A204.1 (cell line): Measurements from ENCODE around the gene ACVR2B.
A peak's percentile ranks its signal among the peaks of the same experiment; 100 is the strongest.

Experiments
- FAIRE-seq: peaks from 2 replicates; lab custom pipeline; 2012; peaks lifted over from hg19 to GRCh38; lab: Jason Lieb, UNC

The ACVR2B gene

DNA sequence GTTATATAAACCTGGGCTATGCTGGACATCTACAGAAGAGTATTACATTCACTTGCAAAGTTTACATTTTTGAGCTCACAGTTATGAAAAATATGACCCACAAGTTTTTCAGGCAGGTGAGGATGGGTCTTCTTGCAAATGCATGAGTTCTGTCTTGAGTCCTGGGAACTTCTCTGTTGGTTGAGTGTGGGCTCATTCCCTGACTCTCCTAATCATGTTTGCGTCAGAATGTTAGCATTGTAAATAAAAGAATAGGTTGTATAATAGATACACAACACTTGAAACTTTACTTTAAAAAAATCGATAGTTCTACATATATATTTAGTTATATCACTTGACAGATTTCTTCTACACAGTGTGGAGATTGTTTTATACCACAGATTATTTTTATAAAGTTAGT lies 35.3 kb downstream of the ACVR2B start:
- no peak for FAIRE-seq

GRCh38 chr3:38489766-38490165 lies 36.1 kb downstream of the ACVR2B start:
- FAIRE-seq: no peak

DNA sequence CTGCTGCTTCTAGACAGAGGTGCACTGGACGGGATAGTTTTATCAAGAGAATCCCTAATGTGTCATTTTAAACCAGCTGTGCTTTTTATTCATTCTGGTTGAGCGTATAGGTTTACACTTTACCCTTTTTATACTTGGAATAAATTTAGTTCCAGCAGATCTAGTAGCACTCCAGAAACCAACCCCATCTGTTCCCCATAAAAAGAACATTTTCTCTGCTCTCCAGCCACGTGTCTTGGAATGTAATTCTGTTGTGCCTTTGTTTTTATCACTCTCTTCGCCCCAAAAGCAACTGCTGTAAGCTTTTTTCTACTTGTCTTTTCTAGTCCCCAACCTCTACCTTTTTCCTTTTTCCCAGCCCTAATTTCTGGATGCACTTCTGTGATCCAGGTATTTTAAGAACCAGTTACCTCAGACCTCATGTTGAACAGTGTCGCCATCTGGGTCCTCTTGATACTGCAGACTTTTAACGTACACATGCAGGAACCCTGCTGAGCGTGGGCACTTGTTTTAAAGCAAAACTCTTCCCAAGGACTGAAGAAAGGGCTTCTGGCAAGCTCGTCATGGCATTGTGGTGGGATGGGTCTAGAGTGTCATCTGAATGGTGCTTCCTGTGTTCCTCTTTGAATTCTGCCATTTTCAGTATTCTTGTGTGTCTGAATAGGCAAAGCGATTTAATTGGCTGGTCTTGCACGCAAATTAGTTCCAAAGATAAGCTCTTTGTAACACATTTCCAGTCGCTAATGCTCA lies 36.8 kb downstream of the ACVR2B start:
- FAIRE-seq: no peak

DNA sequence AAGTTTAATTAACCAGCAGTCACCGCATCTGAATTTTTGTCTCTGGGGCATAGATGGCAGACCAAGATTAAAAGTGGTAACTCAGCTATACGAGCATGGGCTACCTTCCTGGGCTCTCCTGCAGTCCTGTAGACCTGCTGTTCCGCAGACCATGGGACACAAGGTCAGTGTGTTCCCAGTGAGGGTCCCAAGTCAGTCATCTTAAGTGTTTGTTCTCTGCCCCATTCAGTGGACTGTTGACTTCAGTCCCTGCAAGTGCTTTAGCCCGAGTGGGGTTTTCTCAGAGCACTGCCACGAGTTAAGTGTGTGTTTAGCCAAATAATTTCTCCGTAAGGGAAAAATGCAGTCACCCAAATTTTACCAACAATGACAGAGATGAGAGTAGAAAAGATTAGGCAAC lies 37.5 kb downstream of the ACVR2B start:
- FAIRE-seq: no peak

- FAIRE-seq: no peak
These were observed 39.3 kb downstream of the ACVR2B start for GRCh38 chr3:38493031-38493430.

DNA sequence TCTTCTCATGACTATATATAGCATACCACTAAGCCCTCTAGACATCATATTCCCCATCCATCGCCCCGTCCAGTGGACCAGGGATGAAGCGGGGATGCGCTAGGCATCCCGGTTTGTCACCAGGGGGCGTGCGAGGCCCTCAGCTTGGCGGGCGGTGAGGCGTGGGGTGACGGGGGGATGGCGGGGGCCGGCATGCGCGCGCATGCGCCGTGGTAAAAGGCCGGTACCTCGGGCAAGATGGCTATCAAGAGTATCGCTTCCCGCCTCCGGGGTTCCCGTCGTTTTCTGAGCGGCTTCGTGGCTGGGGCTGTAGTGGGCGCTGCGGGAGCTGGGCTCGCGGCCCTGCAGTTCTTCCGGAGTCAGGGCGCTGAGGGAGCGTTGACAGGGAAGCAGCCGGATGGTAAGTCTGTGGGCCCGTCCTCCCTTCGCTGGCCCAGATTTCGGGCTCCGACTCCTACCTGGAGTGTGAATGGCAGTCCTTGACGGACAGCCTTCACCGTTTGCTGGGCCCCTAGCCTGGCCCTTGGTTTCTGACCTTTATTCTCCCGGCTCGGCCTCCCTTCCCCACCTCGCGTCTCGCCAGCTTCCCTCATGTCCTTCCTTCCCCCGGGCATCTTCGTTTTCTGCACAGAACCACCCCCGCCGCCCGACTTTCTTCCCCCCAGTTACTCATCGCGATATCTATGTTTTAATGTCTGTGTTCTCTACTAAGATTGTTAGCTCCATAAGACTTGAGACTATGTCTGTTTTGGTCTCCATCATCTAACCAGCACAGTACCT lies 42.6 kb downstream of the ACVR2B start, which contains the start of gene EXOG:
TSS of gene EXOG (plus strand) at position 210 of the 780 bp plus-strand sequence. CDS start at position 238, 28 bp downstream.
- peak; percentile 37 for FAIRE-seq

DNA sequence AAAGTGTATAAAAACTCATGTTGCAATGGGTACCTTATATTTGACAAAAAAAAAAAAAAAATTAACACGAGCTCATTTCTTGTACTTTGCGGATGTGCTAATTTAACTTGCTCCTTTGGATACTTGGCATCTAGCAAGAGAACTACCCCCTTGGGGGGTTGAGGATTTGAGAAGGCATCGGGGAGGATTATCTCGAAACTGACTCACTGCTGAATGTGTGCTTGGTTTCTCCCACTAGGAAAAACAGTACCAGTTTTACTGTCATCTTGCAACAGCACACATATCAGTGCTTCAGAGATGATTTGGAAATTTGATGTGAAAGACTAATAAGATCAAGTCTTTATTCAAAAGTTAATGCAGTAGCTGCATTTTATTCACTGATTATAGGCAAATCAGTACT lies 43.3 kb downstream of the ACVR2B start:
- no peak for FAIRE-seq

DNA sequence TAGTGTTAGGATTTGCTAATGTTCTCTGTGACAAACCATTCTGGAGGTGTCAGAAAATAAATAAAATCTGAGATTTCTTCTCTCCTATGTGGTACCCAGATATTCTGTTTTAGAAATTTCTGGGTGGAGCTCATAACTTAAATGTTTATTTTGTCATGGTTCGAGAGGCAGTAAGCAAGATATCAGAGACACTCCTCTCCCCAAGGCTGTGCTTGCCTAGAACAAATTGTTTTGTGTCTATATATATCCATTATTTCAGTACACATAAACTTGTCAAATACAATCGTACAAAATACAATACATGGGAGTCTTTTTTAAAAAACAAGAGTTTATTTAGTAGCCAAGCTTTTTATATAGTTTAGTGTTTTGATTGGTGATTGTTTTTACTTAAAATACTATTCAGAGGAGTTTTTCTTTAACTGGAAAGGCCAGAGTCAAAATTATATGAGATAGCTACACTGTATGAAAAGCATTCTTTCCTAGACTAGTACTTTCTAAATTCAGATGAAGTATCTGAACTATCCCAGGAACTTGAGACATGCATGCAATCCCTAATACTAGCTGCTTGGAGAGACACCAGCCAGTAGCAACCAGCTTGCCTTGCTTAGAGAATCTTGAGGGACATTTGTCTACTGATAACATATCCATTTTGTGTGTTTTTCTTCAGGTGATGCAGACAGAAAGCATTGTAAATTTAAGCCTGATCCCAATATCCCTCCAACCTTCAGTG lies 47.2 kb downstream of the ACVR2B start:
- no peak for FAIRE-seq

DNA sequence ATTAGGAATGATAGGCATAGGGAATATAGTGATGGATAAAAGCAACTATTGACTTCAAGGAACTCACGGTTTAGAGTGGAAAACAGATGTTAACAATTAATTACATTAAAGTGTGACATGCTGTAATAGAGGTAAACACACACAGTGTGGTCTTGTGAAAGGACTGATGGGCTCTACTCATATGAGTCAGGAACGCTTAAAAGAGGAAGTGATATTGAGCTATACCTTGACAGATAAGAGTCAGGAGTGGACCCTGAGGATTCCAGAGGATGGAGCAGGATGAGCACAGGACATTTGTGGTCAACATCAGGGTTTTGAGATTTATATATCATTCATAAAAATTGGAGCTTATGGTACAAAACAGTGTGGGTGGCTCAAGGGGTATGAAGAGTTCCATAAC lies 53.4 kb downstream of the ACVR2B start:
- no peak for FAIRE-seq

GRCh38 chr3:38509732-38510131 lies 56.0 kb downstream of the ACVR2B start:
- no peak for FAIRE-seq

DNA sequence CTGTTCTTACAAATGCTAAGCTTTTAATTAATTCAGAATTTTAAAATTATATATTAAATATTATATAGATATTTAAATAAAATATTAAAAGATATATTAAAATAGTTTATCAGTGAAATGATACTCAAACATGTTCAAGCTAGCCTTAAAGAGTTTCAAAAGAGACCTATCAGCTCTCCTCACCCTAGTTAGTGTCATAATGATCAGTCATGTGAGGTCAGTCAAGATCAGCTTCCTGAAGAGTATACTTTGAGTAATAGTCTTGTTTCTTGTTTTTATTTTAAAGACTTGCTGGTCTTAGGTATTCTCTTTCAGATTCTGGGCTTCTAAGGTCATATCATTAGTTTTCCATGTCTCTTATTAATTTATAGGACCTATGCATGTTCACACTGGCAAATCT lies 56.9 kb downstream of the ACVR2B start:
- FAIRE-seq: no peak

DNA sequence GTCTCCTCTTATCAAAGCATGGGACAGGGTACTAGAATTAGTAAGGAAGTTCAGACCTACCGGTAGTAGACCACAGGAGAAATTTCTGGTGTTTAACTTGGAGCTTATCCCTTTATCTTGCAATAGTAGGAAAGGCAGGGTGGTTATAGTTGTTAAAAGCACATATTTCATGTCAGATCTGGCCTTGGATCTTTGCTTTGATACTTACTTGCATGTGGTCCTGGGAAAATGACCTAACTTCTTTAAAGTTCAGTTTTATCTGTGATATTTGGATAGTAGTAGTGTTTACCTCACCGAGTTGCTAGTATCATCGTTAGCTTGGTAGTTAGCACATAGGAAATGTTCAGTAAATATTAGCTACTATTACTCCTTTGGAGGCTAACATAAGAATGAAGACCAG lies 57.9 kb downstream of the ACVR2B start:
- FAIRE-seq: no peak

- no peak for FAIRE-seq
These were observed 61.7 kb downstream of the ACVR2B start for GRCh38 chr3:38515367-38515766.

GRCh38 chr3:38516669-38517068 lies 63.0 kb downstream of the ACVR2B start:
- FAIRE-seq: no peak

DNA sequence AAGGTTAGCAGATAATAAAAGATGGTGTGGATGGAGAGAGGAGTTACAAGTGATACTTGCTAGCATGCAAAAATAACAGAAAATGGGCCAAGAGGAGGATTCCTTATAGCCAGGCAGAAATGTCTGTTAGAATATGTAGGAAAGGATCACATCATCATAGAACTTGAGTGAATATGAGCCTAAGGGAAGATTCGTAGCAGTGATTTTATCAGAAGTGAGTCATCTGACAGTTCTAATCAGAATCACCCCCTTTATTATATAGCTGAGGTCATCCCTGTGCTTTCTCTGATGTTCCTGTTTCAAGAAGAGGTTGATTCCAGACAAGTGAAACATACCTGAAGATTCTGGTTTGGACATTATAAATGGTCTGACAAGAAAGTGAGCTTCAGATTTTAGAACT lies 65.3 kb downstream of the ACVR2B start:
- no peak for FAIRE-seq

DNA sequence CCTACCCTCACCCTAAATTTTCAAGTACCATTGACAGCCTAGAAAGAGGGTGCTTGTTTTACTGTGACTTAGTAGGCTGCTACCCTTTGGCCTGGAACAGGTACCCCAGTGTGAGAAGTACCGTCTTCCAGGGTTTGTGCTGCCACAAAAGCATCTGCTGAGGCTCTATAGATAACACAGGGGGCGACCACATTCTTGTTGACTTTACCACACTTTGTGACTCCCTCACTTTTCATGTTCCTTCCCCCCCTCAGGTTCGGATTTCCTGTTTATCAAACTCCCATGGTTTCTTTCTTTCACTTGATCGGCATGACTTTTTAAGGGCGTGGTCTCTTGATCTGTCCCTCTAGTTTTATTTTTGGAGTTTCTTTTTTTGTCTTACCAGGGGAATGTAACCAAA lies 66.0 kb downstream of the ACVR2B start:
- no peak for FAIRE-seq

- peak; percentile 75 for FAIRE-seq
These were observed 67.8 kb downstream of the ACVR2B start for GRCh38 chr3:38521391-38521987.

DNA sequence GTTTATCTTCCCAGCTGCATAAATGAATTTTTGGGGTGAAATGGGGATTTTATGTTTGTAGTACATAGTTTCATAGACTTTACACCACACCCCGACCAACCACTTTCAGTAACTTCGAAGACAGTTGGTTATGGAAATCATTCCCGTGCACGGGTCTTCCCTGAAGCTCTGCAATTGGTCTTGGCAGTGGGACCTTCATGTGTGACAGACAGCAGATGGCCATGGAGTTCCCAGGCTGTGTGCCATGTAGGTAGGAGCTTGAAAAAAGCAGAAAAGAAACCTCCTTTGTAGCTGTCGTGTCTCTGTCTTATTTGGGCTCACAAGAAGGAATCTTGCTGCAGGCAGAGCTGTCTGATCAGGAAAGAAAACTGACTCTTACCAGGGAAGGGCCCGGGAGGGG lies 68.3 kb downstream of the ACVR2B start:
- FAIRE-seq: no peak

GRCh38 chr3:38524141-38524739 lies 70.5 kb downstream of the ACVR2B start:
- no peak for FAIRE-seq

- no peak for FAIRE-seq
These were observed 73.1 kb downstream of the ACVR2B start for GRCh38 chr3:38526792-38527191.

- FAIRE-seq: no peak
These were observed 74.8 kb downstream of the ACVR2B start for GRCh38 chr3:38528457-38528856.

DNA sequence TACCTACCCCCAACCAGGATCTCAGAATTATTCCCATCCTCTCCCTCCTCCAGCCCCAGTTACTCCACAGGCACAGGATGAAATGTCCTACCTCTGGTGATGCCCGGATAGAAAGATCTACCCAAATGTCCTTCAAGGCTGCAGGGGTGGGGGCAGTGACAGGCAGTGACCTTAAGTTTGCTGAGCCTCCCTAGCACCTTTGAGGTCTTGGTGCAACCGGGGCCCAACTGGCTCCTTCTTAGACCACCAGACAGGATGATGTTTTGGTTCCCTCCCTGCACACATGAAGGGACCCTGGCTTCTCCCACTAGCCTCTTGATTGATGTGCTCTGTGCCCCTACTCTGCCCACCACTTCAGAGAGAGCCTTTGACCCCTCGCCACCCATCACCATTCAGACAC lies 78.8 kb downstream of the ACVR2B start:
- FAIRE-seq: no peak
